Stomach (tissue), 9 donors: Measurements from ENCODE around the gene FBXL17. TPM values are rescaled to one million over a fixed set of nuclear protein-coding genes. Genes with fewer than 3 reads are reported as not detected.

Experiments
- DNase-seq, 2 donors: peaks; one replicate each; pipeline versions ENCODE4 v3.0.0 to v3.0.0-alpha.2; 2013 to 2019
- H3K27ac ChIP-seq, 5 donors: fragments of 200-600 bp in 4 of 5; sonication (generic) in 4 of 5; one replicate each; pipeline ENCODE4 v1.5.1; 2013 to 2019; ENCODE audit warnings: mild to moderate bottlenecking in 1 of 5, moderate library complexity in 1 of 5
- H3K27me3 ChIP-seq, 3 donors: fragments of 200-600 bp; sonication (generic); one replicate each; pipeline ENCODE4 v1.5.1; 2017 to 2019; ENCODE audit warnings: mixed run types in 1 of 3
- H3K36me3 ChIP-seq, 4 donors: fragments of 200-600 bp; sonication (generic); 1 replicate in 3 of 4; 2 replicates in 1 of 4; pipeline ENCODE4 v1.5.1; 2016 to 2019
- H3K4me1 ChIP-seq, 4 donors: fragments of 200-600 bp; sonication (generic); one replicate each; pipeline ENCODE4 v1.5.1; 2016 to 2019
- H3K4me3 ChIP-seq, 4 donors: fragments of 200-600 bp; sonication (generic) in 3 of 4; one replicate each; pipeline ENCODE4 v1.5.1; 2016 to 2019; ENCODE audit warnings: mild to moderate bottlenecking in 1 of 4
- H3K9me3 ChIP-seq, 4 donors: fragments of 200-600 bp; sonication (generic); one replicate each; pipeline ENCODE4 v1.5.1; 2016 to 2019
- CTCF ChIP-seq, 7 experiments: fragments of 450-650 bp in 4 of 7; fragments of 200-600 bp in 3 of 7; sonication (generic) in 3 of 7; IDR thresholded peaks; one replicate each; pipeline ENCODE4 v1.5.1; 2016 to 2019; ENCODE audit warnings: antibody characterized with exemption in 7 of 7, control low read depth in 2 of 7, mild to moderate bottlenecking in 1 of 7
- EP300 ChIP-seq: sonication (generic); formaldehyde crosslinking; IDR thresholded peaks from one replicate; pipeline ENCODE4 v1.6.1; 2017; ENCODE audit warnings: antibody characterized with exemption
- POLR2A ChIP-seq, 4 donors: fragments of 450-650 bp; IDR thresholded peaks; one replicate each; pipeline ENCODE4 v1.6.1; 2016; ENCODE audit warnings: antibody characterized with exemption in 4 of 4, control low read depth in 2 of 4, mild to moderate bottlenecking in 1 of 4, moderate library complexity in 1 of 4
- POLR2AphosphoS5 ChIP-seq, 3 donors: sonication (generic); formaldehyde crosslinking; IDR thresholded peaks; one replicate each; pipeline ENCODE4 v1.6.1; 2016; ENCODE audit warnings: antibody characterized with exemption in 3 of 3
- WGBS, 5 donors: extraction: QIAGEN DNeasy Blood & Tissue Kit in 3 of 5; methylation state at CpG; one replicate each; pipeline versions ENCODE4 v1.1.5 to v1.1.7; 2013 to 2018; 5-methylcytosine and 5-hydroxymethylcytosine counted together
- intact Hi-C: fragments of 100-400 bp; cut with DNase I; formaldehyde crosslinking; loops from one replicate; pipeline ENCODE4 v1.15.1; 2023; ENCODE audit warnings: low total_unique reads
- polyA plus RNA-seq, 3 donors: library from polyadenylated mRNA; stranded (reverse); fragments of 200-250 nt; gene quantifications; one replicate each; pipeline ENCODE4 v1.2.3, GENCODE V29; 2013
- total RNA-seq, 5 donors: library from RNA; depleted of rRNA; stranded (reverse); fragments of >200 nt; gene quantifications; one replicate each; pipeline versions ENCODE4 v1.1.0 to v1.2.3, GENCODE V29; 2014 to 2016
- donor health status: healthy with polysubstance abuse.
- donor health status: Bipolar disorder and iron deficiency.
- donor health status: healthy.

The FBXL17 gene
- total and polyA plus RNA-seq, 8 donors = 3.8 to 28.0 (median 14.4) TPM

- peak in 1 of 2 donors; percentile 44 for DNase-seq
- intact Hi-C loops = no loop called here
- H3K9me3 ChIP-seq = peaks cover 0 to 14% (median 5%) of the 10 kb centered on the region in 4 donors
- H3K4me3 ChIP-seq = peak overlapping the region; percentile 65 to 91 (median 87)
- no peaks in the 10 kb centered on the region for H3K27me3 ChIP-seq
- peak overlapping the region; percentile 97 to 100 (median 99) for H3K27ac ChIP-seq
- peaks cover 12 to 33% (median 25%) of the 10 kb centered on the region in 4 donors for H3K4me1 ChIP-seq
- no peak for TF ChIP-seq CTCF (IDR thresholded peaks at IDR 0.05)
- no peak for TF ChIP-seq EP300
- TF ChIP-seq POLR2A (IDR thresholded peaks at IDR 0.05) = no peak
- no peak for TF ChIP-seq POLR2AphosphoS5 (IDR thresholded peaks at IDR 0.05)
- H3K36me3 ChIP-seq = no peaks in the 10 kb centered on the region
- WGBS, 5 donors = 5 to 9% (median 6%) methylated on average over 8 of the region's 8 CpGs
These were observed 2.0 kb downstream of the FBXL17 start for GRCh38 chr5:108379722-108380530.

DNA sequence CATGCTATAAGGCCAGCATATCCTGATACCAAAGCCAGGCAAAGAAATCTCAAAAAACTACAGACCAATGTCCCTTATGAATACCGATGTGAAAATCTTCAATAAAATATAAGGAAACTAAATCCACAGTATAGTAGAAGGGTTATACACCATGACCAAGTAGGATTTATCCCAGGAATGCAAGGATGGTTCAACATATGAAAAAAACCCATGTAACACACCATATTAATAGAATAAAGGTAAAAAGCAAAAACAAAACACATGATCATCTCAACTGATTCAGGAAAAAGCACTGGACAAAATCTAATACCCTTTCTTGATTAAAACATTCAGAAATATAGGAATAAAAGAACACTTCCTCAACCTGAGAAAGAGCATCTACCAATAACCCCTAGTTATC lies 6.1 kb downstream of the FBXL17 start:
- H3K36me3 ChIP-seq = peaks cover 0 to 4% (median 0%) of the 10 kb centered on the region in 4 donors
- H3K4me1 ChIP-seq = peaks cover 12 to 23% (median 19%) of the 10 kb centered on the region in 4 donors
- no peak overlapping the region for H3K4me3 ChIP-seq
- intact Hi-C loops = no loop called here
- 97 to 100% (median 98%) methylated on average over 1 of the region's 1 CpG for WGBS, 5 donors
- H3K9me3 ChIP-seq = peaks cover 6 to 42% (median 16%) of the 10 kb centered on the region in 4 donors
- DNase-seq = no peak
- no peaks in the 10 kb centered on the region for H3K27me3 ChIP-seq
- TF ChIP-seq POLR2AphosphoS5 (IDR thresholded peaks at IDR 0.05) (no peak), CTCF (IDR thresholded peaks at IDR 0.05) (no peak), EP300 (no peak), POLR2A (IDR thresholded peaks at IDR 0.05) (no peak)
- H3K27ac ChIP-seq = no peak overlapping the region

DNA sequence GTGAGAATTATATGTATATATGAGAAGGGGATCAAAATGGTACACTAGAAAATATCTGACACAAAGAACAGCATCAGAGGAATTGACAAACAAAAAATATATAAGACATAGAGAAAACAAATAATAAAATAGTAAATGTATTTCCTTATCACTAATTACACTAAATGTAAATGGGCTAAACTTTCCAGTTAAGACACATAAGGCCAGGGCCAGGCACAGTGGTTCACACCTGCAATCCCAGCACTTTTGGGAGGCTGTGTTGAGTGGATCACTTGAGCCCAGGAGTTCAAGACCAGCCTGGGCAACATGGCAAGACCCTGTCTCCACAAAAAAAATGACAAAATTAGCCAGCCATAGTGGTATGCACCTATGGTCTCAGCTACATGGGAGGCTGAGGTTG lies 8.5 kb downstream of the FBXL17 start:
- Histone ChIP-seq H3K4me1 (peaks cover 0 to 4% (median 1%) of the 10 kb centered on the region in 4 donors), H3K4me3 (no peak overlapping the region), H3K27me3 (no peaks in the 10 kb centered on the region), H3K36me3 (peaks cover 0 to 4% (median 0%) of the 10 kb centered on the region in 4 donors), H3K9me3 (peaks cover 6 to 42% (median 16%) of the 10 kb centered on the region in 4 donors), H3K27ac (no peak overlapping the region)
- intact Hi-C loops = no loop called here
- no peak for TF ChIP-seq POLR2AphosphoS5 (IDR thresholded peaks at IDR 0.05)
- TF ChIP-seq EP300 = no peak
- no peak for TF ChIP-seq POLR2A (IDR thresholded peaks at IDR 0.05)
- no peak for TF ChIP-seq CTCF (IDR thresholded peaks at IDR 0.05)
- no peak for DNase-seq

DNA sequence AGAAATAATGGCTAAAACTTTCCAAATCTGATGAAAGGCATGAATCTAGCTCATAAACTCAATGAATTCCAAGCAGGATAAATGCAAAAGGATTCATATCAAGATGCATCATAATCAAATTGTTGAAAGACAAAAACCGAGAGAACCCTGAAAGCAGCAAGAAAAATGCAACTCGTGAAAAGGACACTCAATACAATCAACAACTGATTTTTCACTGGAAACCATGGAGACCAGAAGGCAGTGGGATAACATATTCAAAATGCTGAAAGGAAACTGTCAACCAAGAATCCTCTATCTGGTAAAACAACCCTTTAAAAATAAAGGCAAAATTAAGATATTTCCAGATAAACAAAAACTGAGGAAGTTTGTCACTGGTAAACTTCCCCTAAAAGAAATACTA lies 9.5 kb downstream of the FBXL17 start:
- peaks cover 6 to 42% (median 16%) of the 10 kb centered on the region in 4 donors for H3K9me3 ChIP-seq
- whole genome bisulfite sequencing, 5 donors = 93 to 99% (median 96%) methylated on average over 2 of the region's 2 CpGs
- TF ChIP-seq POLR2A (IDR thresholded peaks at IDR 0.05) = no peak
- no peak for DNase-seq
- no peaks in the 10 kb centered on the region for H3K4me1 ChIP-seq
- H3K27ac ChIP-seq = no peak overlapping the region
- H3K4me3 ChIP-seq = no peak overlapping the region
- H3K27me3 ChIP-seq = no peaks in the 10 kb centered on the region
- intact Hi-C loops = no loop called here
- peaks cover 0 to 4% (median 0%) of the 10 kb centered on the region in 4 donors for H3K36me3 ChIP-seq

DNA sequence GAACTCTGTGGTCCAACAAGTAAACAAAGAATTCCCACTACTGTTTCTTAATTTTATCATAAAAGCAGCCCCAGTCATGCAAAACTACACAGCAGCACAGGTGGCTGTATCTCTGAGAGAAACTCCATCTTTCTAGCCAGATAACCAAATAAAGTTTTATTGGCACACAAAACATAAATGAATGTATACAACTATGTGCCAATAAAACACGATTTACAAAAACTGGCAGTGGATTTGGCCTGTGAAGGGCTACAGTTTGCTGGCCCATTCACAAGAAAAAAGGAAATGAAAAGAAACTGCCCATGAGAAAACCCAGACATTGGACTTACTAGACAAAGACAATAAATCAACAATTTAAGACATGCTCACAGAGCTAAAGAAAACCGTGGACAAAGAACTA lies 10.6 kb downstream of the FBXL17 start:
- no peak overlapping the region for H3K4me3 ChIP-seq
- peaks cover 0 to 10% (median 7%) of the 10 kb centered on the region in 4 donors for H3K4me1 ChIP-seq
- H3K27me3 ChIP-seq = no peaks in the 10 kb centered on the region
- H3K9me3 ChIP-seq = peaks cover 6 to 41% (median 16%) of the 10 kb centered on the region in 4 donors
- DNase-seq = no peak
- WGBS, 5 donors = 81 to 93% (median 91%) methylated on average over 2 of the region's 2 CpGs
- no peak overlapping the region for H3K27ac ChIP-seq
- intact Hi-C loops = no loop called here
- H3K36me3 ChIP-seq = peaks cover 0 to 4% (median 0%) of the 10 kb centered on the region in 4 donors
- TF ChIP-seq EP300 (no peak), POLR2A (IDR thresholded peaks at IDR 0.05) (no peak), POLR2AphosphoS5 (IDR thresholded peaks at IDR 0.05) (no peak), CTCF (IDR thresholded peaks at IDR 0.05) (no peak)
